HepG2 (cell line): ENCODE results near the gene VRK2. TPM values are rescaled to one million over a fixed set of nuclear protein-coding genes. Genes with fewer than 3 reads are reported as not detected.

Experiments
- EHMT2 ChIP-seq: fragments of 200-600 bp; sonication (generic); IDR thresholded peaks from 2 replicates; pipeline ENCODE4 v1.7.0; 2017; ENCODE audit warnings: antibody characterized with exemption, low read depth, low read length, borderline replicate concordance
- FOXC1 ChIP-seq: sonication (generic); formaldehyde crosslinking; IDR thresholded peaks from 2 replicates; pipeline ENCODE4 v1.8.0; 2022; ENCODE audit warnings: mild to moderate bottlenecking, missing genetic modification reagents, borderline replicate concordance
- HDAC1 ChIP-seq: sonication (generic); formaldehyde crosslinking; IDR thresholded peaks from 2 replicates; pipeline ENCODE4 v1.5.1; 2020; ENCODE audit warnings: mild to moderate bottlenecking, missing genetic modification reagents
- MAZ ChIP-seq, 2 experiments: sonication (generic) in 1 of 2; formaldehyde crosslinking in 1 of 2; IDR thresholded peaks; 2 replicates each; pipeline versions ENCODE4 v1.5.0 to v1.6.1; 2012 to 2020; ENCODE audit warnings: low read depth in 2 of 2, mild to moderate bottlenecking in 2 of 2, borderline replicate concordance in 1 of 2, improper control_type of control experiment in 1 of 2, low read length in 1 of 2, missing genetic modification reagents in 1 of 2, moderate library complexity in 1 of 2
- MED1 ChIP-seq: sonication (generic); formaldehyde crosslinking; IDR thresholded peaks from 2 replicates; pipeline ENCODE4 v1.4.0; 2020; ENCODE audit warnings: missing genetic modification reagents
- NFKBIZ ChIP-seq: IDR thresholded peaks from 2 replicates; pipeline ENCODE4 v1.6.1; 2018; ENCODE audit warnings: missing genetic modification reagents, missing compliant biosample characterization
- SRF ChIP-seq: IDR thresholded peaks from 2 replicates; pipeline ENCODE4 v1.6.1; 2011; ENCODE audit warnings: mild to moderate bottlenecking, low read depth, low read length, moderate library complexity
- ZNF10 ChIP-seq: sonication (generic); formaldehyde crosslinking; IDR thresholded peaks from 2 replicates; pipeline ENCODE4 v1.4.0; 2020; ENCODE audit warnings: mild to moderate bottlenecking, low read depth, missing genetic modification reagents, borderline replicate concordance
- ZNF20 ChIP-seq: sonication (generic); formaldehyde crosslinking; IDR thresholded peaks from 2 replicates; pipeline ENCODE4 v1.4.0; 2020; ENCODE audit warnings: mild to moderate bottlenecking, moderate library complexity, missing genetic modification reagents
- ZNF207 ChIP-seq: fragments of 450-650 bp; IDR thresholded peaks from 2 replicates; pipeline ENCODE4 v1.6.1; 2016; ENCODE audit warnings: antibody characterized with exemption, borderline replicate concordance
- ZNF737 ChIP-seq: sonication (generic); formaldehyde crosslinking; IDR thresholded peaks from 2 replicates; pipeline ENCODE4 v1.5.0; 2020; ENCODE audit warnings: missing genetic modification reagents, mild to moderate bottlenecking, borderline replicate concordance
- ZNF772 ChIP-seq: sonication (generic); formaldehyde crosslinking; IDR thresholded peaks from 2 replicates; pipeline ENCODE4 v1.5.0; 2020; ENCODE audit warnings: mild to moderate bottlenecking, missing genetic modification reagents
- ZNF879 ChIP-seq: sonication (generic); formaldehyde crosslinking; IDR thresholded peaks from 2 replicates; pipeline ENCODE4 v1.8.1; 2023; ENCODE audit warnings: missing genetic modification reagents
- polyA plus RNA-seq, 8 experiments: library from polyadenylated mRNA; depleted of rRNA in 3 of 8; stranded (reverse) in 7 of 8; unstranded in 1 of 8; fragments of >200 nt; fragmentation: Illumina TruSeq in 4 of 8; extraction: Trizol in 4 of 8; gene quantifications; 2 replicates each; pipeline versions ENCODE4 v1.2.1 to v1.2.3, GENCODE V29; 2011 to 2016; ENCODE audit warnings: low read depth in 4 of 8, missing spikeins in 1 of 8, mixed read lengths in 1 of 8; ENCODE audit not compliant: insufficient read depth in 1 of 8
- total RNA-seq, 5 experiments: library from RNA; depleted of rRNA; stranded (reverse); fragments of >200 nt; fragmentation: Illumina TruSeq; extraction: Trizol; gene quantifications; 2 replicates each; pipeline ENCODE4 v1.2.3, GENCODE V29; 2016; ENCODE audit warnings: low read depth in 1 of 5
- TF ChIP-seq, protein P1 (sequence below): sonication (generic); formaldehyde crosslinking; IDR thresholded peaks from 2 replicates; pipeline ENCODE4 v1.4.0; 2020; ENCODE audit warnings: missing genetic modification reagents, mild to moderate bottlenecking, borderline replicate concordance
- TF ChIP-seq, protein P2 (sequence below): IDR thresholded peaks from 2 replicates; pipeline ENCODE4 v1.6.1; 2016
- TF ChIP-seq, protein P3 (sequence below): sonication (generic); formaldehyde crosslinking; IDR thresholded peaks from 2 replicates; pipeline ENCODE4 v1.8.0; 2022; ENCODE audit warnings: mild to moderate bottlenecking, missing genetic modification reagents, moderate library complexity
- TF ChIP-seq, protein P4 (sequence below): sonication (generic); formaldehyde crosslinking; IDR thresholded peaks from 2 replicates; pipeline ENCODE4 v1.9.0; 2021; ENCODE audit warnings: missing genetic modification reagents, borderline replicate concordance
- TF ChIP-seq, protein P5 (sequence below): sonication (generic); formaldehyde crosslinking; IDR thresholded peaks from 2 replicates; pipeline ENCODE4 v1.4.0; 2020; ENCODE audit warnings: missing genetic modification reagents, borderline replicate concordance

The VRK2 gene
- total and polyA plus RNA-seq, 2 of the 13 experiments (the other 11 are each of a cell fraction or from before 2014, with no cell fraction given), result 13.3 to 29.1 TPM

DNA sequence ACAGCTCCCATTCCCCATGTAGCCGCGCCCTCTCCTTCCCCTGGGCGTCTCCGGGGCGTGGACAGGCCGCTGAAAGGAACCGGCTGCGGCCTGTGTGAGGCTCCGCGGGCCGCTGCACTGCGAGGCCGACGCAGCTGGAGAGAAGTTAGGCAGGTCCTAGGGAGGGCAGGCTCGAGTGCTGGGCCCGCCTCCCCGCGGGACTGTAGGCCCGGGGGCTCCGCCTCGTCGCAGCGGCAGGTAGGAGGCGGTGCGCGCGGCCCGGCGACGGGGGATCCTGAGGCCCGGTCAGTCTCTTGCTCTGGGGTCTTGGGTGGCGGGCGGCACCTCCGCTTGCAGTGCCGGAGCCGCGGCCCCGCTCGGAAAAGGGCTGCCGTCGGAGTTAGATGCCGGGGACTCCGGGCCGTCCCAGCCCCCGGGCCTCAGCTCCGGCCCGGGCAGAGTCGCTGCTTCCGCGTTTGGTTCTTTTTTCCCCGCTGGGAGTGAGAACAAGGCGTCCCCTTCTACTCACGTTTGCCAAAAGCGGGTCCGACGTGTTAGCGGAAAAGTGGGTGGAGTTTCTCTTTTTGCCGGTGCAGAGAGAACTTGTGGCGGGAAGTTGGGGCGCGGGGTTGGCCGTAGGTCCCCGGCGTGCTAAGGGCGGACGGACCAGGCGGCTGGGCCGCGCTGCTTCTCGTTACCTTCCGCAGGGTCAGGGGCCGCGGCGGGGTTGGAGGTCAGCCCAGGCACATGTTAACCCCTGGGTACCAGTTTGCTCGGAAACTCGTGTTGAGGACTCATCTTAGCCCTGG is at the start of gene VRK2 (continued):
- TF ChIP-seq, protein P1, sequence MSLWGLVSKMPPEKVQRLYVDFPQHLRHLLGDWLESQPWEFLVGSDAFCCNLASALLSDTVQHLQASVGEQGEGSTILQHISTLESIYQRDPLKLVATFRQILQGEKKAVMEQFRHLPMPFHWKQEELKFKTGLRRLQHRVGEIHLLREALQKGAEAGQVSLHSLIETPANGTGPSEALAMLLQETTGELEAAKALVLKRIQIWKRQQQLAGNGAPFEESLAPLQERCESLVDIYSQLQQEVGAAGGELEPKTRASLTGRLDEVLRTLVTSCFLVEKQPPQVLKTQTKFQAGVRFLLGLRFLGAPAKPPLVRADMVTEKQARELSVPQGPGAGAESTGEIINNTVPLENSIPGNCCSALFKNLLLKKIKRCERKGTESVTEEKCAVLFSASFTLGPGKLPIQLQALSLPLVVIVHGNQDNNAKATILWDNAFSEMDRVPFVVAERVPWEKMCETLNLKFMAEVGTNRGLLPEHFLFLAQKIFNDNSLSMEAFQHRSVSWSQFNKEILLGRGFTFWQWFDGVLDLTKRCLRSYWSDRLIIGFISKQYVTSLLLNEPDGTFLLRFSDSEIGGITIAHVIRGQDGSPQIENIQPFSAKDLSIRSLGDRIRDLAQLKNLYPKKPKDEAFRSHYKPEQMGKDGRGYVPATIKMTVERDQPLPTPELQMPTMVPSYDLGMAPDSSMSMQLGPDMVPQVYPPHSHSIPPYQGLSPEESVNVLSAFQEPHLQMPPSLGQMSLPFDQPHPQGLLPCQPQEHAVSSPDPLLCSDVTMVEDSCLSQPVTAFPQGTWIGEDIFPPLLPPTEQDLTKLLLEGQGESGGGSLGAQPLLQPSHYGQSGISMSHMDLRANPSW (CRISPR knock-in tag), result peak; percentile 81; the same call in 1 of the 2 replicates
- TF ChIP-seq, protein P2, sequence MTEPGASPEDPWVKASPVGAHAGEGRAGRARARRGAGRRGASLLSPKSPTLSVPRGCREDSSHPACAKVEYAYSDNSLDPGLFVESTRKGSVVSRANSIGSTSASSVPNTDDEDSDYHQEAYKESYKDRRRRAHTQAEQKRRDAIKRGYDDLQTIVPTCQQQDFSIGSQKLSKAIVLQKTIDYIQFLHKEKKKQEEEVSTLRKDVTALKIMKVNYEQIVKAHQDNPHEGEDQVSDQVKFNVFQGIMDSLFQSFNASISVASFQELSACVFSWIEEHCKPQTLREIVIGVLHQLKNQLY (CRISPR knock-in tag), result peak; percentile 46; the same call in 1 of the 2 replicates
- TF ChIP-seq ZNF10 (CRISPR knock-in tag) (0 out of 2 replicates have a peak, but pooled peaks have one; percentile 77), MAZ (IDR thresholded peaks at IDR 0.05; ENCODE audit: borderline replicate concordance, low read depth, low read length) (peak; percentile 59), MAZ (CRISPR knock-in tag; IDR thresholded peaks at IDR 0.05; ENCODE audit: low read depth) (peak; percentile 96), NFKBIZ (CRISPR knock-in tag) (no peak; the same call in none of the 2 replicates), ZNF20 (peak; percentile 94), ZNF737 (CRISPR knock-in tag) (peak; percentile 96), MED1 (CRISPR knock-in tag) (peak; percentile 86), ZNF207 (no peak), HDAC1 (CRISPR knock-in tag) (peak; percentile 91), ZNF772 (CRISPR knock-in tag) (peak; percentile 99), FOXC1 (CRISPR knock-in tag) (peak; percentile 86), EHMT2 (no peak), SRF (no peak), ZNF879 (peak; percentile 99)
- TF ChIP-seq, protein P3, sequence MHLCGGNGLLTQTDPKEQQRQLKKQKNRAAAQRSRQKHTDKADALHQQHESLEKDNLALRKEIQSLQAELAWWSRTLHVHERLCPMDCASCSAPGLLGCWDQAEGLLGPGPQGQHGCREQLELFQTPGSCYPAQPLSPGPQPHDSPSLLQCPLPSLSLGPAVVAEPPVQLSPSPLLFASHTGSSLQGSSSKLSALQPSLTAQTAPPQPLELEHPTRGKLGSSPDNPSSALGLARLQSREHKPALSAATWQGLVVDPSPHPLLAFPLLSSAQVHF (CRISPR knock-in tag), result peak; percentile 86
- TF ChIP-seq, protein P4, sequence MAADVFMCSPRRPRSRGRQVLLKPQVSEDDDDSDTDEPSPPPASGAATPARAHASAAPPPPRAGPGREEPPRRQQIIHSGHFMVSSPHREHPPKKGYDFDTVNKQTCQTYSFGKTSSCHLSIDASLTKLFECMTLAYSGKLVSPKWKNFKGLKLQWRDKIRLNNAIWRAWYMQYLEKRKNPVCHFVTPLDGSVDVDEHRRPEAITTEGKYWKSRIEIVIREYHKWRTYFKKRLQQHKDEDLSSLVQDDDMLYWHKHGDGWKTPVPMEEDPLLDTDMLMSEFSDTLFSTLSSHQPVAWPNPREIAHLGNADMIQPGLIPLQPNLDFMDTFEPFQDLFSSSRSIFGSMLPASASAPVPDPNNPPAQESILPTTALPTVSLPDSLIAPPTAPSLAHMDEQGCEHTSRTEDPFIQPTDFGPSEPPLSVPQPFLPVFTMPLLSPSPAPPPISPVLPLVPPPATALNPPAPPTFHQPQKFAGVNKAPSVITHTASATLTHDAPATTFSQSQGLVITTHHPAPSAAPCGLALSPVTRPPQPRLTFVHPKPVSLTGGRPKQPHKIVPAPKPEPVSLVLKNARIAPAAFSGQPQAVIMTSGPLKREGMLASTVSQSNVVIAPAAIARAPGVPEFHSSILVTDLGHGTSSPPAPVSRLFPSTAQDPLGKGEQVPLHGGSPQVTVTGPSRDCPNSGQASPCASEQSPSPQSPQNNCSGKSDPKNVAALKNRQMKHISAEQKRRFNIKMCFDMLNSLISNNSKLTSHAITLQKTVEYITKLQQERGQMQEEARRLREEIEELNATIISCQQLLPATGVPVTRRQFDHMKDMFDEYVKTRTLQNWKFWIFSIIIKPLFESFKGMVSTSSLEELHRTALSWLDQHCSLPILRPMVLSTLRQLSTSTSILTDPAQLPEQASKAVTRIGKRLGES (CRISPR knock-in tag), result peak; percentile 91
- TF ChIP-seq, protein P5, sequence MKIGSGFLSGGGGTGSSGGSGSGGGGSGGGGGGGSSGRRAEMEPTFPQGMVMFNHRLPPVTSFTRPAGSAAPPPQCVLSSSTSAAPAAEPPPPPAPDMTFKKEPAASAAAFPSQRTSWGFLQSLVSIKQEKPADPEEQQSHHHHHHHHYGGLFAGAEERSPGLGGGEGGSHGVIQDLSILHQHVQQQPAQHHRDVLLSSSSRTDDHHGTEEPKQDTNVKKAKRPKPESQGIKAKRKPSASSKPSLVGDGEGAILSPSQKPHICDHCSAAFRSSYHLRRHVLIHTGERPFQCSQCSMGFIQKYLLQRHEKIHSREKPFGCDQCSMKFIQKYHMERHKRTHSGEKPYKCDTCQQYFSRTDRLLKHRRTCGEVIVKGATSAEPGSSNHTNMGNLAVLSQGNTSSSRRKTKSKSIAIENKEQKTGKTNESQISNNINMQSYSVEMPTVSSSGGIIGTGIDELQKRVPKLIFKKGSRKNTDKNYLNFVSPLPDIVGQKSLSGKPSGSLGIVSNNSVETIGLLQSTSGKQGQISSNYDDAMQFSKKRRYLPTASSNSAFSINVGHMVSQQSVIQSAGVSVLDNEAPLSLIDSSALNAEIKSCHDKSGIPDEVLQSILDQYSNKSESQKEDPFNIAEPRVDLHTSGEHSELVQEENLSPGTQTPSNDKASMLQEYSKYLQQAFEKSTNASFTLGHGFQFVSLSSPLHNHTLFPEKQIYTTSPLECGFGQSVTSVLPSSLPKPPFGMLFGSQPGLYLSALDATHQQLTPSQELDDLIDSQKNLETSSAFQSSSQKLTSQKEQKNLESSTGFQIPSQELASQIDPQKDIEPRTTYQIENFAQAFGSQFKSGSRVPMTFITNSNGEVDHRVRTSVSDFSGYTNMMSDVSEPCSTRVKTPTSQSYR (CRISPR knock-in tag), result peak; percentile 60; the same call in 1 of the 2 replicates
